Measurements from ENCODE around the gene HOXB4. TPM values are rescaled to one million over a fixed set of nuclear protein-coding genes. Genes with fewer than 3 reads are reported as not detected.
A peak's percentile ranks its signal among the peaks of the same experiment; 100 is the strongest.

HOXB4 gene
- total and polyA plus RNA-seq, 2 of the 4 experiments (the other 2 are of a cell fraction) = 2.0 to 8.5 TPM

DNA sequence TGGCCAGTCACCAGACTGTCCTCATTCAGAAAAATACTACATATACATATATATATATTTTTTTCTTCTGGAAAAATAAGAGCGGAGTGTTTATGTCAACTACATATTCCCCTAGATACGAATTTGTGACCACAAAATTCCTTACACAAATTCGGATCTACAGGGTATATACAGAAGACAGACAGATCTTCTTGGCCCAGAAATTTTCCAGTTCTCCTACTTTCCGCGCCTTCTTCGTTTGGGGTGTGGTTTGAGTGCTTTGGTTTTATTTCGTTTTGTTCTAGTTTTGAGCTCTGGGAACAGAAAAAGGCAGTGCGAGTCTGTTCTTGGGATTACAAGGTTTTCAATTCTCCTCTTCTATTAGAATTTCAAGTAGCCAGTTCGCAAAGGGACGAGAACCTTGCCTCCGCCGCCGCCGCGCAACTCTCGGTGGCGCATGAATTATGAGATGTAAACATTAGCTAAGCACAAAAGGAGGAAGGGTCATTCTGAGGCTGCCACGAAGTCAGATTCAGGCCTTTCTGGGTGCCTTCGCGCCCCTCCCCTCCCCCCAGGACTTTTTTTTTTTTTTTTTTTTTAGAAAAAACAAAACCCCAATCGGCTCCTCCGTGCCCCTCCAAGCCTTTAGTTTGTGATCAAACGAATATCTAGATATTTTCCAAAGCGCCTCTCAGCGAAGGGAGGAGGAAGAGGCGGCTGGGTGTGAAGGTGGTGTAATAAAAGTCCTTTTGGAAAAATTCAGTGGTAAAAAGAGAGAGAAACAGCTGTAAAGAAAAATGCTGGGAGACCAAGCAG lies 1.8 kb upstream of the HOXB4 start:
- Histone ChIP-seq H3K9ac (ENCODE audit: low read depth, low read length) (peak overlapping the region; percentile 100), H2AK5ac (ENCODE audit: low read depth, low read length) (0 out of 2 replicates have a peak overlapping the region, but pooled peaks have one; percentile 68), H3K27me3 (ENCODE audit: control insufficient read depth, insufficient read depth, low read length) (no peaks in the 10 kb centered on the region), H3K4me1 (ENCODE audit: control insufficient read depth, insufficient read depth, low read length) (peaks cover 14% of the 10 kb centered on the region), H3K79me1 (ENCODE audit: low read depth in 1 of 2, low read length in 2 of 2) (no peaks in the 10 kb centered on the region), H2AFZ (replicated peaks; ENCODE audit: low read length, poor library complexity) (no peak overlapping the region), H4K91ac (ENCODE audit: insufficient read depth, low read depth, low read length) (peak overlapping the region; percentile 96), H3K23ac (ENCODE audit: low read depth, low read length) (peak overlapping the region; percentile 100), H3K18ac (ENCODE audit: low read depth, low read length) (peak overlapping the region; percentile 96), H4K8ac (ENCODE audit: low read depth in 2 of 2, low read length in 2 of 2) (peak overlapping the region; percentile 89 to 94), H4K5ac (ENCODE audit: low read depth, low read length) (peak overlapping the region; percentile 86), H2AK9ac (replicated peaks; ENCODE audit: low read depth, low read length, poor library complexity) (peak overlapping the region; percentile 91), H2BK20ac (ENCODE audit: low read depth, low read length) (peak overlapping the region; percentile 79), H3K36me3 (ENCODE audit: control insufficient read depth, insufficient read depth, low read length) (peaks cover 29% of the 10 kb centered on the region), H4K20me1 (ENCODE audit: insufficient read depth, low read length) (peaks cover 5% of the 10 kb centered on the region), H3K4me2 (ENCODE audit: low read depth, low read length) (peak overlapping the region; percentile 93), H2BK5ac (ENCODE audit: low read depth, low read length, poor library complexity, severe bottlenecking) (peak overlapping the region; percentile 99), H3K9me3 (ENCODE audit: control insufficient read depth, insufficient read depth, low read length) (no peaks in the 10 kb centered on the region), H3K56ac (ENCODE audit: extremely low read depth, insufficient read depth, low read length) (peak overlapping the region; percentile 99), H3K4ac (ENCODE audit: low read depth, low read length) (peak overlapping the region; percentile 99), H2BK15ac (ENCODE audit: low read depth, low read length) (peak overlapping the region; percentile 63; the same call in 2 of the 3 replicates), H2BK120ac (ENCODE audit: low read depth, low read length) (peak overlapping the region; percentile 93), H3K27ac (ENCODE audit: insufficient read depth, low read length) (peak overlapping the region; percentile 100), H3K9me1 (ENCODE audit: insufficient read depth, low read length) (no peaks in the 10 kb centered on the region; the same call in 1 of the 2 replicates), H3K14ac (replicated peaks; ENCODE audit: low read depth, low read length) (peak overlapping the region; percentile 97), H3K4me3 (ENCODE audit: insufficient read depth, low read depth, low read length) (peak overlapping the region; percentile 92)
- DNase-seq (peak; percentile 82), ATAC-seq (ENCODE audit: low read depth) (no peak)
- WGBS, 2 experiments (ENCODE audit: extremely low coverage in 2 of 2, insufficient read length in 1 of 2) = no CpG with 5 or more reads among the region's 26 CpGs
- no TSS peak for BruUV-seq (replicated peaks)
- POLR2A ChIA-PET (ENCODE audit: unreplicated experiment) = interaction anchor here (0.5 to 1.2 kb wide), 5 partner anchors 11 to 437 kb away, joined by 3 to 9 read pairs (median 3); no protein-coding TSS in a partner anchor
- dilution Hi-C loops (cut with HindIII; ENCODE audit: low sequenced_read_pairs, unreplicated experiment) (no loop called here), intact Hi-C loops (cut with micrococcal nuclease) (no loop called here), in situ Hi-C loops (cut with MboI; ENCODE audit: low sequenced_read_pairs) (no loop called here)
- CTCF ChIA-PET = interaction anchor here (0.6 kb wide), 1 partner anchor 228 kb away, joined by 7 read pairs; no protein-coding TSS in a partner anchor
- TF ChIP-seq RCOR1 (IDR thresholded peaks at IDR 0.05; ENCODE audit: insufficient replicate concordance, low read length) (no peak), CHD1 (IDR thresholded peaks at IDR 0.05; ENCODE audit: low read depth, low read length) (no peak)
